Measurements from ENCODE around the gene ITGA5.
A peak's percentile ranks its signal among the peaks of the same experiment; 100 is the strongest.

DNA sequence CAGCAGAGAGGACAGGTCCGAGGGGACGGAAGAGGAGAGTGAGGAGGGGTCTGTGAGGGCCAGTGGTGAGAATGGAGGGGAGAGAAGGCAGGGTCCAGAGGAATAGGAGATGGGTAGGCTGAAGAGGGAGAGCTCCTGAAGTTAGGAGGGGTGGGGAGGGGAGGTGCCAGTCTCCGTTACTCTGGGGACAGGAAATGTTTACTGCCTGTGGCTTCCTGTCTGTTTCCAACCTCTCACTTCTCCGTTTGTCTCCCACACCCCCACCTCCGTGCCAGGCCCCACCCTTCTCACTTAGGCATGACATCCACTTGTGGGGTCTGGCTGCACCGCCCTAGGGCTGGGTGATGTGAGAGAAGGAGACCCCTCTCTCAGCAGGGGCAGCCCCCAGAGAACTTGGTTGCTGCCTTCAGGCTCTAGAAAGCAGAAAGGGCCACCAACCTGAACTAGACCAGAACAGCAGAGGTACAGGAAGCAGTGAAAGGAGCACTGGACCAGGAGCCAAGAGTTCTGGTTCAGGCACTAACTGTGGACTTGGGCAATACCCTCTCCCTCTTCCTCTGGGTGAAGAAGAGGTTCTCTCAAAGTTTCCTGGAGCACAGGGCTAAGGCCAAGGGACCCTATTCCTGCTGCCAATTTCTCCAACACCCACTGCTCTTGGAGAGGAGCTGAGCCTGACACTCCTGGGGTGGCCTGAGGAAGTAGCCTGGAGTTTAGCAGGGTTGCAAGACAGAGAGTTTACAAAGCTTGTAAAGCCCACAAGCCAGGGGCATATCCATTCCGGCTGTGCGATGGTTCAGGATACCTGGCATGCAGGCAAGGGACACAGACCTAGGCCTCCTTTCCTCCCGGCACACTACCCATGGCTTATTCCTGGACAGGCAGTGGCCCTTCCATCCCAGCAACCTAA is 5.5 kb downstream of the ITGA5 start:
- TF ChIP-seq POLR2AphosphoS5 (IDR thresholded peaks at IDR 0.05; ENCODE audit: low read depth, low read length) (no peak), POLR2A (IDR thresholded peaks at IDR 0.05; ENCODE audit: low read depth, low read length) (no peak), TAF1 (IDR thresholded peaks at IDR 0.05; ENCODE audit: low read depth, low read length) (no peak), SPI1 (IDR thresholded peaks at IDR 0.05; ENCODE audit: low read depth, low read length) (peak; percentile 63)

Measured in GM12891 (cell line).